HepG2 (cell line): ENCODE measurements around the gene LSM12. TPM values are rescaled to one million over a fixed set of nuclear protein-coding genes. Genes with fewer than 3 reads are reported as not detected.

ENCODE experiments used
- CBFB ChIP-seq: sonication (generic); formaldehyde crosslinking; IDR thresholded peaks from 2 replicates; pipeline ENCODE4 v1.4.0; 2020; ENCODE audit warnings: missing genetic modification reagents
- CEBPZ ChIP-seq: IDR thresholded peaks from 2 replicates; pipeline ENCODE4 v1.6.1; 2012; ENCODE audit warnings: low read length, improper control_type of control experiment
- CREB1 ChIP-seq, 2 experiments: fragments of 450-650 bp in 1 of 2; IDR thresholded peaks; 2 replicates each; pipeline ENCODE4 v1.6.1; 2016 to 2017; ENCODE audit warnings: control low read depth in 1 of 2, mild to moderate bottlenecking in 1 of 2, missing compliant biosample characterization in 1 of 2, missing genetic modification characterization in 1 of 2
- CREM ChIP-seq, 2 experiments: sonication (generic) in 1 of 2; formaldehyde crosslinking in 1 of 2; IDR thresholded peaks; 2 replicates each; pipeline versions ENCODE4 v1.4.0 to v1.6.1; 2016 to 2020; ENCODE audit warnings: antibody characterized with exemption in 1 of 2, mild to moderate bottlenecking in 1 of 2, missing genetic modification reagents in 1 of 2
- DNMT3B ChIP-seq: conservative IDR thresholded peaks from 2 replicates; pipeline ENCODE4 v1.6.1; 2016; ENCODE audit warnings: missing biosample characterization, control low read depth
- ESRRA ChIP-seq: sonication (generic); formaldehyde crosslinking; IDR thresholded peaks from 2 replicates; pipeline ENCODE4 v1.5.1; 2020; ENCODE audit warnings: mild to moderate bottlenecking, low read depth, missing genetic modification reagents
- FOXK1 ChIP-seq: sonication (generic); formaldehyde crosslinking; IDR thresholded peaks from 2 replicates; pipeline ENCODE4 v1.4.0; 2020; ENCODE audit warnings: low read depth, missing genetic modification reagents, borderline replicate concordance
- FOXO1 ChIP-seq: sonication (generic); formaldehyde crosslinking; IDR thresholded peaks from 2 replicates; pipeline ENCODE4 v1.4.0; 2020; ENCODE audit warnings: missing genetic modification reagents
- HNF1B ChIP-seq: sonication (generic); formaldehyde crosslinking; IDR thresholded peaks from 2 replicates; pipeline ENCODE4 v1.5.1; 2020; ENCODE audit warnings: mild to moderate bottlenecking, moderate library complexity, missing genetic modification reagents
- NR2F6 ChIP-seq, 2 experiments: IDR thresholded peaks; 2 replicates each; pipeline ENCODE4 v1.6.1; 2016; ENCODE audit warnings: antibody characterized with exemption in 1 of 2, mild to moderate bottlenecking in 1 of 2
- NR3C1 ChIP-seq: sonication (generic); formaldehyde crosslinking; IDR thresholded peaks from 2 replicates; pipeline ENCODE4 v1.4.0; 2020; ENCODE audit warnings: missing genetic modification reagents
- RBFOX2 ChIP-seq: fragments of 200-400 bp; formaldehyde crosslinking; IDR thresholded peaks from 2 replicates; pipeline ENCODE4 v1.6.1; 2017; ENCODE audit warnings: low read depth, mild to moderate bottlenecking, low read length
- REL ChIP-seq: sonication (generic); formaldehyde crosslinking; conservative IDR thresholded peaks from 2 replicates; pipeline ENCODE4 v1.8.0; 2022; ENCODE audit warnings: mild to moderate bottlenecking, missing genetic modification reagents, moderate library complexity
- SIN3B ChIP-seq: fragments of 150-350 bp; IDR thresholded peaks from 2 replicates; pipeline ENCODE4 v1.6.1; 2014; ENCODE audit warnings: low read length
- SMYD3 ChIP-seq: sonication (generic); formaldehyde crosslinking; IDR thresholded peaks from 2 replicates; pipeline ENCODE4 v1.8.1; 2023; ENCODE audit warnings: mild to moderate bottlenecking, missing genetic modification reagents
- TEAD3 ChIP-seq: optimal IDR thresholded peaks from 2 replicates; pipeline ENCODE3; 2016; ENCODE audit warnings: borderline replicate concordance
- ZBTB2 ChIP-seq: sonication (generic); formaldehyde crosslinking; IDR thresholded peaks from 2 replicates; pipeline ENCODE4 v1.8.0; 2022; ENCODE audit warnings: low read depth, missing genetic modification reagents
- ZBTB21 ChIP-seq: sonication (generic); formaldehyde crosslinking; IDR thresholded peaks from 2 replicates; pipeline ENCODE4 v1.4.0; 2020; ENCODE audit warnings: missing genetic modification reagents
- ZNF460 ChIP-seq: sonication (generic); formaldehyde crosslinking; IDR thresholded peaks from 2 replicates; pipeline ENCODE4 v1.5.1; 2020; ENCODE audit warnings: missing genetic modification reagents, mild to moderate bottlenecking, borderline replicate concordance
- ZNF501 ChIP-seq: sonication (generic); formaldehyde crosslinking; IDR thresholded peaks from 2 replicates; pipeline ENCODE4 v1.5.1; 2020; ENCODE audit warnings: mild to moderate bottlenecking, moderate library complexity, missing genetic modification reagents
- ZNF557 ChIP-seq: sonication (generic); formaldehyde crosslinking; IDR thresholded peaks from 2 replicates; pipeline ENCODE4 v1.4.0; 2020; ENCODE audit warnings: missing genetic modification reagents
- ZNF713 ChIP-seq: sonication (generic); formaldehyde crosslinking; IDR thresholded peaks from 2 replicates; pipeline ENCODE4 v1.4.0; 2020; ENCODE audit warnings: mild to moderate bottlenecking, missing genetic modification reagents
- ZSCAN30 ChIP-seq: sonication (generic); formaldehyde crosslinking; IDR thresholded peaks from 2 replicates; pipeline ENCODE4 v1.5.0; 2020; ENCODE audit warnings: mild to moderate bottlenecking, missing genetic modification reagents
- ZZZ3 ChIP-seq: sonication (generic); formaldehyde crosslinking; IDR thresholded peaks from 2 replicates; pipeline ENCODE4 v1.4.0; 2020; ENCODE audit warnings: missing genetic modification reagents, mild to moderate bottlenecking, borderline replicate concordance
- polyA plus RNA-seq, 8 experiments: library from polyadenylated mRNA; depleted of rRNA in 3 of 8; stranded (reverse) in 7 of 8; unstranded in 1 of 8; fragments of >200 nt; fragmentation: Illumina TruSeq in 4 of 8; extraction: Trizol in 4 of 8; gene quantifications; 2 replicates each; pipeline versions ENCODE4 v1.2.1 to v1.2.3, GENCODE V29; 2011 to 2016; ENCODE audit warnings: low read depth in 4 of 8, missing spikeins in 1 of 8, mixed read lengths in 1 of 8; ENCODE audit not compliant: insufficient read depth in 1 of 8
- total RNA-seq, 5 experiments: library from RNA; depleted of rRNA; stranded (reverse); fragments of >200 nt; fragmentation: Illumina TruSeq; extraction: Trizol; gene quantifications; 2 replicates each; pipeline ENCODE4 v1.2.3, GENCODE V29; 2016; ENCODE audit warnings: low read depth in 1 of 5

LSM12 gene
- total and polyA plus RNA-seq, 2 of the 13 experiments (the other 11 are each of a cell fraction or from before 2014, with no cell fraction given), result 52.8 to 55.7 TPM

GRCh38 chr17:44066204-44066930 lies at the start of gene LSM12 (continued):
- TF ChIP-seq ESRRA, result no peak; the same call in 1 of the 2 replicates
- peak; percentile 86 for TF ChIP-seq CREB1 (IDR thresholded peaks at IDR 0.05)
- no peak; the same call in 1 of the 2 replicates for TF ChIP-seq CREB1 (CRISPR knock-in tag; IDR thresholded peaks at IDR 0.05)
- no peak; the same call in 1 of the 2 replicates for TF ChIP-seq REL (CRISPR knock-in tag)
- no peak for TF ChIP-seq ZNF460
- no peak for TF ChIP-seq ZSCAN30 (CRISPR knock-in tag)
- no peak for TF ChIP-seq ZNF557 (CRISPR knock-in tag)
- TF ChIP-seq CBFB (CRISPR knock-in tag), result no peak
- TF ChIP-seq CREM (IDR thresholded peaks at IDR 0.05), result peak; percentile 47; the same call in 1 of the 2 replicates
- TF ChIP-seq CREM (CRISPR knock-in tag; IDR thresholded peaks at IDR 0.05), result no peak
- no peak; the same call in 1 of the 2 replicates for TF ChIP-seq FOXO1 (CRISPR knock-in tag)
- no peak for TF ChIP-seq NR3C1 (CRISPR knock-in tag)
- TF ChIP-seq ZBTB2 (CRISPR knock-in tag), result peak; percentile 99
- TF ChIP-seq ZNF713 (CRISPR knock-in tag), result no peak
- TF ChIP-seq FOXK1 (CRISPR knock-in tag), result no peak
- TF ChIP-seq ZNF501 (CRISPR knock-in tag), result no peak; the same call in none of the 2 replicates
- TF ChIP-seq SMYD3 (CRISPR knock-in tag), result no peak
- TF ChIP-seq SIN3B, result no peak; the same call in 1 of the 2 replicates
- TF ChIP-seq CEBPZ, result no peak
- TF ChIP-seq DNMT3B (CRISPR knock-in tag), result no peak
- TF ChIP-seq HNF1B (CRISPR knock-in tag), result no peak
- no peak for TF ChIP-seq ZBTB21 (CRISPR knock-in tag)
- TF ChIP-seq TEAD3 (CRISPR knock-in tag), result no peak
- TF ChIP-seq RBFOX2, result peak; percentile 98
- 0 out of 2 replicates have a peak, but pooled peaks have one; percentile 6 for TF ChIP-seq NR2F6 (IDR thresholded peaks at IDR 0.05)
- TF ChIP-seq NR2F6 (CRISPR knock-in tag; IDR thresholded peaks at IDR 0.05), result no peak
- TF ChIP-seq ZZZ3 (CRISPR knock-in tag), result peak; percentile 75; the same call in 1 of the 2 replicates
